HUDEP-2 (cell line): ENCODE results near the gene ATP6V0A1.

ENCODE experiments used
- DNase-seq, 76 experiments: peaks; one replicate each; lab custom pipeline; 2025; ENCODE audit not compliant: unreplicated experiment in 76 of 76; lab: John Stamatoyannopoulos, UW

ATP6V0A1 gene

DNA sequence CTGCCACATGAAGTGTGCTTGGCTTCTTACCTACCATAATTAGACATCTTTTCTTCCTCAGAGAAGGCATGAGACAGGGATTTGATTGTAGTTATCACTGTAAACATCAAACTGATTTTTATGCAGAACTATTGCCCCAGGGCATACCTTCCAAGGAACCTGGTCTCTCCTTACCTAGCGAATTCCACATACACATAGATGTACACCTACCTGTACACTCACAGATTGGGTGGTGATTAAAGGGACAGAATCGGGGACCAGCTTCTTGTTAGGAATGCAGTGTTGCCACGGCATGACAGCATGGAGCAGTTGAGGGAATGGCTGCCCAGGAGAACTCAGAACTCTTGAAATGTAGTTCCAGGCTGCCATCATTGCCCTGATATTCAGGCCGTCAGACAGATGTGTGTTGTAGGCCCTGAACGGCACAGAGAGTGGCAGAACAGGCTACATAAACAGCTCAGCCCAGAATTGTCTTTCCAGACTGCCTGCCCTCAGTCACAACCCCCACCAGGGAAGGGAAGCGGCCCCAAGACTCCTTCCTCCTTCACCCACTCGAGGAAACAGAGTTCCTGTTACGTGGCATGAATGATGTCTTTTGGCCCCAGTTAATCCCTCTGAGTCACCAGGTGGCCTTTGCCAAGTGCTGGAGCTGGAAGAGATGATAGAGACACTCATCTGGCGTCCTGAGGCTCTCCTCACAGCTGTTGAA, 59.5 kb downstream of the ATP6V0A1 start:
- peak in 72 of 76 experiments; percentile 23 to 91 (median 74) for DNase-seq

DNA sequence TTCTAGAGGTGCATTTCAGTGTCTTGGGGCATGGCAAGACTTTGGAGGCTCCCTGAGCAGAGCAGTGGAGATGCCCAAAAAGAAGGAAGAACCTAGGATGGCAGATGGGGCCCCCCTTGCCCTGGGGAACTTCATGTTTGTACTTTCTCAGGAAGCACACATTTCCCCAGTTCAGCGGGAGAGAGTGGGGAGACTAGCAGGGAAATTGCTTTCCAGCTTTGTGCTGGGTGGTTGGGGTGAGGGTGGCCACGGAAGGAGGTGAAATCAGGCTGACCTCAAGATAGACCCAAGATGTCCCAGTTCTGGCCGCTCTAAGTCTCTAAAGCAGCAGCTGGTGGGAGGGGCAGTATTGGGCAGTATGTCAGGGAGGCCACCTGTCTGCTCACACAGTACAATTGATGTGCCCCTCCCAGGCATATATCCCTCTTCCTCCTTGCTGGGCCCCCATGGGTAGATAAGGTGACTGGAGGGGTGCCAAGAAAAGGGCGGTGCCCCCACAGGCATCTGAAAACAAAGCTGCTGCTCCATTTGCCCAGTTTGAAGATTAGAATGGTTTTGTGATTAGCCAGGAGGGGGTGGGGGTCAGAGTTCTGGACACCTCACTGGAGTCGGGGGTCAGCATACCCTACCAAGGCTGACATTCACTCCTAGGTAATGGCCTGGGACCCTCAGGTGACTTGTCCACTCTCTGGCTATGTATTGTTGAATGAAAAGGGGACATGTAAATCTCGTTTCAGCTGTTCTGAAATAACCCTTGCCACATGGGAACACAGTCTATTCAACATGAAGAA, 60.3 kb downstream of the ATP6V0A1 start:
- peak in 75 of 76 experiments; percentile 51 to 98 (median 95) for DNase-seq

- peak in 68 of 76 experiments; percentile 15 to 84 (median 54) for DNase-seq
Measured at GRCh38 chr17:42519546-42520491, 61.1 kb downstream of the ATP6V0A1 start.

GRCh38 chr17:42520540-42520951, 61.9 kb downstream of the ATP6V0A1 start:
- peak in 3 of 76 experiments; percentile 9 to 35 (median 28) for DNase-seq

DNA sequence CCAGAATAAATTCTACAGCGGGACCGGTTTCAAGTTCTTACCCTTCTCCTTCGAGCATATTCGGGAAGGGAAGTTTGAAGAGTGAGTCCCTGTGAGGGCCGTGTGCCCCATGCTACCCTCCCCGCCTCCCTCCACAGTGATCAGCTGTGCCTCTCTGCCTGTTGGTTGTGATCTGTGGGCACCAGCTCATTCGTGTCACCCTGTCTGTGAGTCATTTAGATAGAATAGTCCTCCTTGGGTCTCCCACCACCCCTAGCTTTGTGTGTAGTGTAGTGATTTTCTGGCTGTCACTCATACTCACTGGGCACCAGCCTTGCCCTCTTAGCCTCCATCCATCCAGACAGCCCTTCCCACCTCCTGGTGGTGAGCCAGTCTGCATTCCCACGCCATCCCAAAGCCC, 62.4 kb downstream of the ATP6V0A1 start:
- no peak for DNase-seq

DNA sequence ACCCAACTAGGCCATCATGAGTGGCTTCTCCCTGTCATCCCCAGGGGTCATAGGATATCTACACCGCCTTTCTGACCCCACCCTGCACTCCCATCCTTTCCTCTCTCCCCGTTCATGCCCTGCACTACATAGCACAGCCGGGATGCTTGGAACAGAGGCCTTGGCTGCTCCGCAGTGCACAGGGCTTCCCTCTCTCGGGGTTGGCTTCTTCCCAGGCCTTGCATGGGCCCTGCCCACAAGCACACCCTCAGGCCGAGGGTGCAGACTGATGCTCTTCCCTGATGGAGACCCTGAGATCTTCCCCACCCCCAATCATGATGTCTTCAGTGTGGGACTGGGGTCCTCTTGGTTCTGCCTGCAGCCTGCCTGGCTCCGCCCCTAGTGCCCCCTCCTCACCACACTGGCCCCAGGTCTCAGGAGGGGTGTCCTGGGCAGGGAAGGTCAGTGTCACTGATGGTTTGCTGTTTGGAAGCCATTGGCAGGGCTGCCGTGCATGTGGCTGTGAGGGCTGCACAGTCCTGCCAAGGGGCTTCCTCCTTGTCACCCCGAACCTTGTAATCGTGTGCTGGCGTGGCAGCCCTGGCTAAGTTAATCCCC, 63.1 kb downstream of the ATP6V0A1 start:
- DNase-seq, result no peak

DNA sequence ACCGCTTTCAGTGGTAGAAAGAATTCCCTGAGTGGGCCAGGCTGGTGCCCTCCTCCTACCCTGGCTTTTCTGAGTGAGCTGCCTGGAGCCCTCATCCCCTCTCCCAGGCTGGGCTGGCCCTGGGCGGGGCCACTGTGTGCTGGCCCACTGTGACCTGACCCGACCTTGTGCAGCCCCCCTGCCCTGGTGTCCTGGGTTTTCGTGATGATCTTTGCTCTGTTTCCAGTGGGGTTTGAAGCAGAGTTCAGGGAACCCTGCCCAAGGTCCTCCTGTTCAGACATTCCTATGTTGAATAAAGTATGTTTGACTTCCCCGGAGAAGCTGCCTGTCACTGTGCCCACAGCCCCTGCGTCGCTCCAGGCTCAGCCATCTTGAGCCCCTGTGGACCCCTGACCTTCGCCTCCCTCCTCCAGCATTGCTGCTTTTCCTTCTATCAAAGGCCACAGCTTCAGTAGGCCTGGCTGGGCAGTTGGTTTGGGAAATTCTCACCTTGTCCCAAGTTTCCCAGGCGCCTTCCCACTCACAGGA, 63.6 kb downstream of the ATP6V0A1 start:
- no peak for DNase-seq

DNA sequence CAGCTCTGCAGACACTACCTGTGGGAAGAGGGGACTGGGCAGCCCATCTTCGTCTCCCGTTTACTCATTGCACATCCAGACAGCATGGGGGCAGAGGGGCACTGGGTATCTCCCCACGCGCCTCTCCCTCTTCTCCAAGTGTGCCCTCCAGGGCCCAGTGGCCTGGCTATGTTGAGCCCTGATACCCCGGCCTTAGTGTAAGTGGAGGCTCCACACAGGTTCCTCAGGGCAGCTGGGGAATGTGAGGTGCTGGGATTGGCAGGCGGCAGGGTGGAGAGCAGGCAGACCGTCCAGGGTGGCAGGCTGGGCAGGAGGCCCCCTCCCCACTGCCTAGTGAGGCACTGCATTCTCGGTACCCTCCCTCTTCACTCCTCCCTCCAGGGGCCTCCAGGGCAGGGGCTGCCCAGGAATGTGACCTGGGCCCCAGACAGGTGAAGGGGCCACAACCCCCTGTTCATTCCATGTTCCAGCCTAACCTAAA, 64.2 kb downstream of the ATP6V0A1 start:
- DNase-seq, result no peak

DNA sequence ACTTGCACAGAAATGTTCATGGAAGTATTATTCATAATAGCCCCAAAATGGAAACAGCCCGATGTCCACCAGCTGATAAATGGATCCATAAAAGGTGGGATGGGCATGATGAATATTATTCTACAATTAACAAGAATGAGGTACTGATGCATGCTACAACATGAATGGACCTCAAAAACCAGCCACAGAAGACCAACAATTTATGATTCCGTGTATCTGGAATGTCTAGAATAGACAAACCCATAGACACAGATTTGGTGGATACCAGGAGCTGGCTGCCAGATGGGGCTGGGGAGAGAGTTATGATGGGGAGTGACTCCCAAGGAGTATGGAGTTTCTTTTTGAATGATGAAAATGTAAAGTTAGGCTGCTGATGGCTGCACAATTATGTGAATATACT, 66.5 kb downstream of the ATP6V0A1 start:
- no peak for DNase-seq

DNA sequence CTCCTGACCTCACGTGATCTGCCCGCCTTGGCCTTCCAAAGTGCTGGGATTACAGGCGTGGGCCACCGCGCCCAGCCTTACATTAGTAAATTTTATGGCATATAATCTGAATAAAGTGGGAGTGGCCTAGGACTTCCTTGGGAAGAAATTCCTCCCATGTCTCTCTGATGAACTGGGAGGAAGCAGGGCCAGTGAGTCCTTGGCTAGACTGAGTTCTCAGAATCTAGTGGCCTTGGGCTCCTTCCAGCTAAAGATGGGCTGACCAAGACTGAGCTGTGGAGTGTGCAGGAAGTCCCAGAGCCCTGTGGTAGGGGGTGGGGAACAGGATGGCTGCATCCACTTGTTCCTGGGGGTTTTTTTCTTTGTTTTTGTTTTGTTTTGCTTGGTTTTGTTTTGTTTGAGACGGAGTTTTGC, 67.4 kb downstream of the ATP6V0A1 start:
- DNase-seq, result peak in 1 of 76 experiments; percentile 16

DNA sequence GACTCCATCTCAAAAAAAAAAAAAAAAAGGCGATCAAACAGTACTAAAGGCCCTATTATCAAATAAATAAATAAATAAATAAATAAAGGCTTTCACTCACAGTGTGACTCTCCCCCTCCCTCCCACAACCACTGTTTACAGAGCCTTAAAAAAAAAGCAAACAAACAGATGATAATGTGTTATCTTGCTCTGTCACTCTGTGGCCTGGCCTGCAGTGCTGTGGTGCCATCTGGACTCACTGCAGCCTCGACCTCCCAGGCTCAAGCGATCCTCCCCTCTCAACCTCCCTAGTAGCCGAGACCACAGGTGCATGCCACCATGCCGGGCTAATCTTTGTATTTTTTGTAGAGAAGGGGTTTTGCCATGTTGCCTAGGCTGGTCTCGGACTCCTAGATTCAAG, 69.3 kb downstream of the ATP6V0A1 start:
- peak in 7 of 76 experiments; percentile 5 to 30 (median 11) for DNase-seq

DNA sequence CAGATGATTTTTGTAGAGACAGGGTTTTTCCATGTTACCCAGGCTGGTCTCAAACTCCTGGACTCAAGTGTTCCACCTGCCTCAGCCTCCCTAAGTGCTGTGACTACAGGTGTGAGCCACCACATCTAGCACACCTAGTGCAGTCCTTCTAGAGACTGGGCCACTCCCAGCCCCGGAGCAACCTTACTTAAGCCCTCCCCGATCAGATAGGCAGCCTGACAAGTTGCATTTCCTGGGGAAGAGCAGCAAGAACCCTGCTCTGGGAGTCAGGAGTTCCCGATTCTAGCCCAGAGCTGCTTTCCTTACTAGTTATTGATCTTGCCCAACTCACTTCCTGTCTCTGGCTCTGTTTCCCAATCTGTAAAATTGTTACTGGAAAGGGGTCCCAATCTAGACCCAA, 70.4 kb downstream of the ATP6V0A1 start:
- DNase-seq, result no peak

- no peak for DNase-seq
Measured at GRCh38 chr17:42530952-42531454, 72.3 kb downstream of the ATP6V0A1 start.

GRCh38 chr17:42531455-42532354, 73.0 kb downstream of the ATP6V0A1 start:
- DNase-seq, result peak in 64 of 76 experiments; percentile 5 to 67 (median 44)

GRCh38 chr17:42535155-42536047, 76.7 kb downstream of the ATP6V0A1 start:
- DNase-seq, result peak in 1 of 76 experiments; percentile 6

- peak in 74 of 76 experiments; percentile 58 to 97 (median 91) for DNase-seq
Measured at GRCh38 chr17:42536048-42536371, 77.3 kb downstream of the ATP6V0A1 start, which contains the start of gene NAGLU. TSS of gene NAGLU (plus strand) at chr17:42536241. CDS start at chr17:42536273, 32 bp downstream.

DNA sequence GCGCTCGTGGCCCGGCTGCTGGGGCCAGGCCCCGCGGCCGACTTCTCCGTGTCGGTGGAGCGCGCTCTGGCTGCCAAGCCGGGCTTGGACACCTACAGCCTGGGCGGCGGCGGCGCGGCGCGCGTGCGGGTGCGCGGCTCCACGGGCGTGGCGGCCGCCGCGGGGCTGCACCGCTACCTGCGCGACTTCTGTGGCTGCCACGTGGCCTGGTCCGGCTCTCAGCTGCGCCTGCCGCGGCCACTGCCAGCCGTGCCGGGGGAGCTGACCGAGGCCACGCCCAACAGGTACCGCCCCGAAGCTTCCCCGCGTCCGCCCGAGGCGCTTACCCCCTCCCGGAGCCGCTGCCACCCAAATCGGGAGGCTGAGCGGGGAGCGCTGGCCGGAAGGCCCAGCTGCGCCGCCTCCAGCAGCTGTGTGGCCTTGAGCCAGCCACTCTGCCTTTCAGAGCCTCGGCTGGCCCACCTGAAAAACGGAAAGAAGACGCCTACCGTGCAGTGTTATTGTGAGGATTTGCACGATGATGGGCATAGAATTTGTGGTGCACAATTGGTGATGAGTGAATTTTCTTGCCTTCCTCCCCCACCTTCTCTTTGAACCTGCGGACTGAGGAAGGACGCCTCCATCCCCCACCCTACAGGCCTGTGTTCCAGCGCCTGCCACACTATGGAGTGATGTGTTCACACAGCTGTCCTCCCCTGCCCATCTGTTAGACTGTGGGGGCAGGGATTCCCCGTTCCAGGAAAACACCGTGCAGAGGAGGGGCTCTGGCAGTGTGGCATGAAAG, 77.9 kb downstream of the ATP6V0A1 start:
- DNase-seq, result peak in 73 of 76 experiments; percentile 34 to 91 (median 77)
